A549 (cell line): ENCODE data around the gene UBA52. TPM values are rescaled to one million over a fixed set of nuclear protein-coding genes. Genes with fewer than 3 reads are reported as not detected.

ENCODE experiments used
- ATAC-seq, 2 experiments: fragments of 200-7000 bp in 1 of 2; fragments of >200 bp in 1 of 2; cut with Nextera tagmentation in 1 of 2; cut with Tn5 transposase in 1 of 2; 3 replicates each; pipeline versions ENCODE4 v1.8.0 to v1.9.1; 2018 to 2020; ENCODE audit warnings: mild to moderate bottlenecking in 1 of 2, moderate library complexity in 1 of 2
- CTCF ChIA-PET: fragments of 300-600 bp; sonication (Branson Sonifier 250); formaldehyde crosslinking; extraction: SDS; loops from one replicate; lab custom pipeline; 2021; ENCODE audit warnings: antibody characterized with exemption, inconsistent platforms; lab: Yijun Ruan, JAX
- POLR2A ChIA-PET: fragments of 350-600 bp; formaldehyde crosslinking; extraction: SDS; loops from one replicate; lab custom pipeline; 2021; ENCODE audit warnings: antibody characterized with exemption, inconsistent platforms; lab: Yijun Ruan, JAX
- DNase-seq, 2 experiments: peaks; one replicate each; pipeline versions ENCODE4 v3.0.0 to v3.0.0-alpha.2; 2011 to 2016; ENCODE audit warnings: low read depth in 1 of 2, low spot score in 1 of 2
- FAIRE-seq: peaks from 2 replicates; lab custom pipeline; 2011; peaks lifted over from hg19 to GRCh38; lab: Jason Lieb, UNC
- H3K27ac ChIP-seq, 2 experiments: fragments of >200 bp; sonication (Bioruptor Twin); formaldehyde crosslinking; 3 replicates each; pipeline ENCODE4 v1.5.1; 2016 to 2017
- H3K4me1 ChIP-seq: fragments of >200 bp; sonication (Bioruptor Twin); formaldehyde crosslinking; 3 replicates; pipeline ENCODE4 v1.6.1; 2016
- H3K4me2 ChIP-seq: fragments of >200 bp; sonication (Bioruptor Twin); formaldehyde crosslinking; 3 replicates; pipeline ENCODE4 v1.6.1; 2016
- H3K4me3 ChIP-seq: fragments of >200 bp; sonication (Bioruptor Twin); formaldehyde crosslinking; 3 replicates; pipeline ENCODE4 v1.5.1; 2016
- H3K9me3 ChIP-seq: fragments of >200 bp; sonication (Bioruptor Twin); formaldehyde crosslinking; 3 replicates; pipeline ENCODE4 v1.6.1; 2016
- ATOH8 ChIP-seq: fragments of 250-450 bp; sonication (Bioruptor Pico); IDR thresholded peaks from 2 replicates; pipeline ENCODE4 v1.5.0; 2020; ENCODE audit warnings: low read depth, mild to moderate bottlenecking, moderate library complexity
- BHLHE40 ChIP-seq: IDR thresholded peaks from 2 replicates; pipeline ENCODE4 v1.6.1; 2012; ENCODE audit warnings: low read depth, low read length, inconsistent platforms
- CBX8 ChIP-seq: fragments of 200-600 bp; sonication (generic); IDR thresholded peaks from 2 replicates; pipeline ENCODE4 v1.6.1; 2016
- CHD2 ChIP-seq: fragments of 150-350 bp; IDR thresholded peaks from 2 replicates; pipeline ENCODE4 v1.6.1; 2014; ENCODE audit warnings: low read length; ENCODE audit not compliant: partially characterized antibody
- CTCF ChIP-seq: fragments of >200 bp; sonication (Bioruptor Twin); formaldehyde crosslinking; IDR thresholded peaks from 3 replicates; pipeline ENCODE4 v1.5.1; 2016
- EP300 ChIP-seq, 2 experiments: fragments of >200 bp; sonication (Bioruptor Twin); formaldehyde crosslinking; IDR thresholded peaks; 2 replicates in 1 of 2; 3 replicates in 1 of 2; pipeline ENCODE4 v1.6.1; 2016 to 2017
- FOSL2 ChIP-seq, 2 experiments: fragments of 450-650 bp in 1 of 2; fragments of >200 bp in 1 of 2; sonication (Bioruptor Twin) in 1 of 2; formaldehyde crosslinking; IDR thresholded peaks; 2 replicates each; pipeline versions ENCODE4 v1.5.0 to v1.6.1; 2016 to 2020; ENCODE audit warnings: mild to moderate bottlenecking in 1 of 2, moderate library complexity in 1 of 2
- HDAC2 ChIP-seq: fragments of 200-600 bp; sonication (generic); IDR thresholded peaks from 2 replicates; pipeline ENCODE4 v1.6.1; 2016
- JUN ChIP-seq, 2 experiments: fragments of >200 bp; sonication (Bioruptor Twin); formaldehyde crosslinking; IDR thresholded peaks; 2 replicates in 1 of 2; 3 replicates in 1 of 2; pipeline ENCODE4 v1.6.1; 2016 to 2017
- JUNB ChIP-seq: fragments of >200 bp; sonication (Bioruptor Twin); formaldehyde crosslinking; IDR thresholded peaks from 2 replicates; pipeline ENCODE4 v1.6.1; 2016
- NPAS2 ChIP-seq: fragments of 250-450 bp; sonication (Bioruptor Pico); IDR thresholded peaks from 2 replicates; pipeline ENCODE4 v1.8.0; 2022; ENCODE audit warnings: mild to moderate bottlenecking, moderate library complexity, borderline replicate concordance
- PHF8 ChIP-seq: fragments of 200-600 bp; sonication (generic); IDR thresholded peaks from 2 replicates; pipeline ENCODE4 v1.6.1; 2016; ENCODE audit warnings: low read depth, mild to moderate bottlenecking, antibody characterized with exemption, moderate library complexity, borderline replicate concordance
- RAD21 ChIP-seq, 2 experiments: fragments of >200 bp in 1 of 2; sonication (Bioruptor Twin) in 1 of 2; formaldehyde crosslinking in 1 of 2; IDR thresholded peaks in 1 of 2; conservative IDR thresholded peaks in 1 of 2; 2 replicates in 1 of 2; 3 replicates in 1 of 2; pipeline ENCODE4 v1.6.1; 2012 to 2018; ENCODE audit warnings: inconsistent platforms in 1 of 2
- RARB ChIP-seq: fragments of 250-450 bp; sonication (Bioruptor Pico); IDR thresholded peaks from 2 replicates; pipeline ENCODE4 v1.8.0; 2021; ENCODE audit warnings: mild to moderate bottlenecking, moderate library complexity
- SMC3 ChIP-seq: fragments of >200 bp; sonication (Bioruptor Twin); formaldehyde crosslinking; IDR thresholded peaks from 3 replicates; pipeline ENCODE4 v1.6.1; 2018; ENCODE audit warnings: inconsistent platforms
- ZFP36 ChIP-seq: fragments of 450-650 bp; IDR thresholded peaks from 2 replicates; pipeline ENCODE4 v1.6.1; 2014; ENCODE audit warnings: borderline replicate concordance; ENCODE audit not compliant: partially characterized antibody
- ZSCAN20 ChIP-seq: fragments of 250-450 bp; sonication (Bioruptor Pico); IDR thresholded peaks from 2 replicates; pipeline ENCODE4 v1.8.0; 2022; ENCODE audit warnings: mild to moderate bottlenecking, moderate library complexity
- WGBS: methylation state at CpG from one replicate; pipeline ENCODE4 v1.1.6; 2017; ENCODE audit errors: missing lambda C conversion rate; 5-methylcytosine and 5-hydroxymethylcytosine counted together
- polyA plus RNA-seq, 4 experiments: library from polyadenylated mRNA; depleted of rRNA in 3 of 4; stranded (reverse); fragments of >200 nt; fragmentation: RNase III in 1 of 4; extraction: RNeasy Plus Mini Kit Qiagen cat#74134 plus additional on column Dnase treatment in 1 of 4; gene quantifications; 2 replicates in 3 of 4; 3 replicates in 1 of 4; pipeline ENCODE4 v1.2.3, GENCODE V29; 2011 to 2017

The UBA52 gene
- polyA plus RNA-seq, 2 of the 4 experiments (the other 2 are of a cell fraction), result 888 to 942 TPM

GRCh38 chr19:18594096-18594823 lies 22.6 kb downstream of the UBA52 start:
- ChIA-PET CTCF (interaction anchor here (0.7 to 5.2 kb wide), 29 partner anchors 9 to 269 kb away, joined by 3 to 46 read pairs (median 4); partner anchors contain the start of genes CRLF1, TMEM59L and UBA52), POLR2A (no interaction called here)

GRCh38 chr19:18594824-18595373 lies 23.2 kb downstream of the UBA52 start:
- peak overlapping the region; percentile 29; the same call in 2 of the 3 replicates for H3K4me3 ChIP-seq
- WGBS, result 79% methylated on average over 10 of the region's 26 CpGs
- CTCF ChIA-PET, result interaction anchor here (0.9 to 5.2 kb wide), 15 partner anchors 9 to 269 kb away, joined by 3 to 46 read pairs (median 6); partner anchors contain the start of gene CRLF1
- FAIRE-seq (no peak), DNase-seq (no peak), ATAC-seq (no peak)
- H3K4me2 ChIP-seq, result peak overlapping the region; percentile 82
- TF ChIP-seq CHD2 (no peak), FOSL2 (IDR thresholded peaks at IDR 0.05) (no peak), FOSL2 (CRISPR knock-in tag; IDR thresholded peaks at IDR 0.05) (no peak)
- H3K4me1 ChIP-seq, result peaks cover 9% of the 10 kb centered on the region; the same call in 1 of the 3 replicates
- no peaks in the 10 kb centered on the region for H3K9me3 ChIP-seq
- POLR2A ChIA-PET, result no interaction called here
- peak overlapping the region; percentile 66 to 84 for H3K27ac ChIP-seq

More at GRCh38 chr19:18594096-18594823, 22.6 kb downstream of the UBA52 start:
- peak overlapping the region; percentile 29; the same call in 2 of the 3 replicates for H3K4me3 ChIP-seq
- DNase-seq, result peak; percentile 44 to 57
- 24% methylated on average over 6 of the region's 54 CpGs for WGBS
- peaks cover 9% of the 10 kb centered on the region; the same call in 1 of the 3 replicates for H3K4me1 ChIP-seq
- no peaks in the 10 kb centered on the region for H3K9me3 ChIP-seq
- no peak for FAIRE-seq
- H3K27ac ChIP-seq, result peak overlapping the region; percentile 66 to 84
- H3K4me2 ChIP-seq, result peak overlapping the region; percentile 82
- TF ChIP-seq CTCF (peak; percentile 70), ZFP36 (no peak), JUN (IDR thresholded peaks at IDR 0.05) (0 out of 5 replicates have a peak, but pooled peaks of 1 of the 2 experiments have one; percentile 19), PHF8 (no peak), HDAC2 (no peak), NPAS2 (no peak), SMC3 (peak; percentile 75), EP300 (IDR thresholded peaks at IDR 0.05) (no peak), CHD2 (no peak), CBX8 (no peak), RAD21 (conservative IDR thresholded peaks at IDR 0.05 in 1 of 2, IDR thresholded peaks at IDR 0.05 in 1 of 2) (peak; percentile 56 to 67)
- peak; percentile 25 to 52; a peak in 5 of 6 replicates for ATAC-seq

GRCh38 chr19:18595475-18595874 lies 23.8 kb downstream of the UBA52 start:
- TF ChIP-seq ZSCAN20 (no peak), BHLHE40 (no peak), ATOH8 (CRISPR knock-in tag) (no peak), RARB (CRISPR knock-in tag) (no peak), JUNB (no peak)
- Histone ChIP-seq H3K4me3 (no peak overlapping the region), H3K4me2 (no peak overlapping the region), H3K4me1 (peaks cover 4% of the 10 kb centered on the region; the same call in 1 of the 3 replicates), H3K9me3 (no peaks in the 10 kb centered on the region), H3K27ac (no peak overlapping the region)
- DNase-seq (no peak), FAIRE-seq (no peak), ATAC-seq (no peak)
- POLR2A ChIA-PET, result no interaction called here
- CTCF ChIA-PET, result interaction anchor here (1.9 to 5.2 kb wide), 5 partner anchors 12 to 253 kb away, joined by 4 to 46 read pairs (median 6); partner anchors contain the start of gene CRLF1
- 88% methylated on average over 5 of the region's 6 CpGs for whole genome bisulfite sequencing
